ENCODE data around the gene B9D1.

Gene B9D1

DNA sequence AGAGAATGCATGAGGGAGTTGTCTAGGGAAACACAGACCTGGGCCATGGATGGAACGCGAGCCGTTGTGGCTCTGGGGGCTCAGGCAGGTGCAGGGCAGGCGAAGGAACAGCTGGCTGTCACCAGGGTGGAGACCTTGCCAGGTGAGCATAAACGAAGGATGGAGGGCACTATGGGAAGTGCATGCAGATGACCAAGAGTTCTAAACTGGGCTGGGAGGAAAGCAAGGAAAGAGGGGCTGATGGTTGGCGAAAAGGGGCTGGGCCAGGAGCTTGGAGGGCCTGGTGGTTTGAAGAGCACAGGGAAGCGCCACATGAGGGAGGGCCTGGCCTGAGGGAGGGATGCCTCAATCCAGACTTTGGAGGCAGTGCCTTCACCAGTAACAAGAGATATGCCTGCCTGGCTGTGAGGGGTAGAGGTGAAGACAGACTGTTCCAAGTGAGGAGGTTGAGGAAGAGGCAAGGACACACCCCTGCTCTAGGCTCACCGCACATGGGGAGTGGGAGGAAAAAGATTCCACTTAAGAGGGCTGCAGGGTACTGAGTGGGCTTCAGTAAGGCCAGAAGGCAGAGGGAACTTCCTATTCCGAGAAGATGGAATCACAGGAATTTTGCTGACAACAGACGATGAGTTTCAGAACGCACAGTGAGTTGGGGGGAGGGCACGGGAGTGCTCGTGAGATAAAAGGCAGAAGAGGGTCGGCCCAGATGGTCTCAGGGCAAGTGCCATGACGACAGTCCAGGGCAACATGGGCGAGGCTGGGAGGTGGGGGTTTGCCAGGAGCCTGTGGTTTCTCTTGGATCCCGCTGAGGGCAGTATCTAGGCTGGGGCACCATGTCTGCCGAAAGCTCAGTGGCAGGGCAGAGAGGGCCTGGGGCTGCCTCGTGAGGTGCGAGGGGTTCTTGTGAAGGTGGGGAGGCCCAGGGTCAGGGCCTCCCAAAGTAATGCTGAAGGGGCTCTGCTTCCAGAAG lies 20.6 kb downstream of the B9D1 start:
- CTCF ChIA-PET: interaction anchor here (0.8 to 2.0 kb wide), 5 partner anchors 9 to 21 kb away, joined by 3 to 9 read pairs (median 4); partner anchors contain the start of gene B9D1
- H3K4me3 ChIP-seq (ENCODE audit: low read depth, low read length): no peak overlapping the region
- DNase-seq (ENCODE audit: low read depth, low spot score): no peak
- TF ChIP-seq CTCF (IDR thresholded peaks at IDR 0.05; ENCODE audit: insufficient read depth, low read length, missing control alignments): no peak
- POLR2A ChIA-PET: interaction anchor here (1.4 kb wide), 1 partner anchor 12 kb away, joined by 4 read pairs; no protein-coding TSS in a partner anchor

- H3K4me3 ChIP-seq (ENCODE audit: low read depth, low read length): no peak overlapping the region
- DNase-seq (ENCODE audit: low read depth, low spot score): no peak
- TF ChIP-seq CTCF (IDR thresholded peaks at IDR 0.05; ENCODE audit: insufficient read depth, low read length, missing control alignments): no peak
- ChIA-PET CTCF (interaction anchor here (0.9 to 2.0 kb wide), 3 partner anchors 9 to 21 kb away, joined by 4 to 9 read pairs (median 5); partner anchors contain the start of gene B9D1), POLR2A (interaction anchor here (1.3 to 1.4 kb wide), 2 partner anchors 13 to 106 kb away, joined by 3 to 4 read pairs; no protein-coding TSS in a partner anchor)
These were observed 21.3 kb downstream of the B9D1 start for GRCh38 chr17:19341211-19341631.

- ChIA-PET POLR2A (no interaction called here), CTCF (interaction anchor here (0.7 to 2.2 kb wide), 3 partner anchors 10 to 108 kb away, joined by 3 to 15 read pairs (median 3); partner anchors contain the start of gene B9D1)
- TF ChIP-seq CTCF (IDR thresholded peaks at IDR 0.05; ENCODE audit: insufficient read depth, low read length, missing control alignments): no peak
- no peak overlapping the region for H3K4me3 ChIP-seq (ENCODE audit: low read depth, low read length)
- DNase-seq (ENCODE audit: low read depth, low spot score): no peak
These were observed 23.1 kb downstream of the B9D1 start for GRCh38 chr17:19339341-19339815.

DNA sequence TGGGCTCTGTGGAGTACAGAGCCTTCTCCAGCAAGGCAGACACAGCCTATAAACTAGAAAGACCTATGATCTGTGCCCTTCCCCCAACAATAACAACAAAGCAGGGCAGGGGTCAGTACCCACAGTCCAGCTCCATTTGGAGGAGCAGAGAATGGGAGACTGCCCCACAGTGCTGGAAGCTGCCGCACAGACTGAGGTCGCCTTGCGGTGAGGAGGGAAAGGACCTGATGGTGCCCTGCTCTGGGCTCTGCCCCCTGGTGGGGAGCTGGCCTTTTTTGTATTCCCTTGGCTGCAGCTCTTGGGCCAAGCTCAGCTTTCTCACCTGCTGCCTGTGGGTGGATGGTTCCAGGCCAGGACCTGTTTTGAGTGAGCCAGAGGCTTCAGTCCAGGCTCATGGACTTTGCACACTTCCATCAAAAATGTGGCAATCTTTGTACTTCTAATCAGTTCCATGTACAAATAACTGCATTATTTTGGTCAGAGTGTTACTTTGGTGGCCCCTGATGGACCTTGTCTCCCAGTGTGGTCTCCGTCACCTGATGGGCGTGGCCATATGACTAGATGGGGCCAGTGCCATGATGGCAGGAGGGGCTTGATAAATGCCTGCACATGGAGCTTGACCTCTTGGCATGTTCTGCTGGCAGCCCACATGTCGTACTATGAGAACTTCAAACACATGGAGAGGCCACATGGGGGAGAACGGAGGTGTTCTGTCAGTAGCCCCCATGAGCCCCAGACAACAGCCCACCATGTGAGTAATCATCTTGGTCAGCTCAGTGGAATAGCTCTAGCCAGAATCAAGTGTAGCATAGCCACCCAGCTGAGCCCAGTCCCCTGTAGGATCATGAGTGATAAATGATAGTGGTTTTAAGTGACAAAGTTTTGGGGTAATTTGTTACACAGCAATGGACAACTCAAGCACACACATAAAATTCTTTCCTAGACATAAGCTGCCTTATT lies 24.2 kb downstream of the B9D1 start:
- ChIA-PET CTCF (interaction anchor here (0.7 to 2.2 kb wide), 6 partner anchors 9 to 109 kb away, joined by 3 to 15 read pairs (median 3); partner anchors contain the start of gene B9D1), POLR2A (interaction anchor here (0.6 kb wide), 1 partner anchor 24 kb away, joined by 3 read pairs; the partner anchor contains the start of gene B9D1)
- peak; percentile 50 for TF ChIP-seq CTCF (IDR thresholded peaks at IDR 0.05; ENCODE audit: insufficient read depth, low read length, missing control alignments)
- H3K4me3 ChIP-seq (ENCODE audit: low read depth, low read length): no peak overlapping the region
- no peak for DNase-seq (ENCODE audit: low read depth, low spot score)

GRCh38 chr17:19337712-19338023 lies 24.9 kb downstream of the B9D1 start:
- POLR2A ChIA-PET: no interaction called here
- CTCF ChIA-PET: interaction anchor here (1.1 to 1.7 kb wide), 2 partner anchors 9 to 19 kb away, joined by 3 to 5 read pairs; no protein-coding TSS in a partner anchor
- DNase-seq (ENCODE audit: low read depth, low spot score): no peak
- no peak overlapping the region for H3K4me3 ChIP-seq (ENCODE audit: low read depth, low read length)
- TF ChIP-seq CTCF (IDR thresholded peaks at IDR 0.05; ENCODE audit: insufficient read depth, low read length, missing control alignments): no peak
